HepG2 (cell line): Measurements from ENCODE around the gene GNG4. TPM values are rescaled to one million over a fixed set of nuclear protein-coding genes. Genes with fewer than 3 reads are reported as not detected.

Experiments used
- ATAC-seq: fragments of 200-7000 bp; cut with Tn5 transposase; 3 replicates; pipeline ENCODE4 v1.9.1; 2020; ENCODE audit warnings: mild to moderate bottlenecking, moderate library complexity
- BruUV-seq: library from RNA; stranded (reverse); fragments of 400-500 nt; replicated peaks from 2 replicates; lab custom pipeline; 2021; lab: Mats Ljungman, UMichigan
- CTCF ChIA-PET: fragments of 300-600 bp; formaldehyde crosslinking; extraction: SDS; loops from one replicate; lab custom pipeline; 2021; ENCODE audit warnings: low total read pairs, inconsistent platforms, low intra/inter-chr PET ratio; lab: Yijun Ruan, JAX
- POLR2A ChIA-PET: fragments of 350-600 bp; sonication (Branson Sonifier 250); formaldehyde crosslinking; loops from one replicate; lab custom pipeline; 2020; ENCODE audit warnings: antibody characterized with exemption, inconsistent platforms; lab: Yijun Ruan, JAX
- DNase-seq: peaks from one replicate; pipeline ENCODE4 v3.0.0-alpha.2; 2015; ENCODE audit warnings: low spot score
- FAIRE-seq: peaks from 3 replicates; lab custom pipeline; 2011; peaks lifted over from hg19 to GRCh38; lab: Jason Lieb, UNC
- H2AFZ ChIP-seq: one replicate; pipeline ENCODE4 v1.6.1; 2011; ENCODE audit warnings: low read length, inconsistent platforms
- H3K27ac ChIP-seq: fragments of 300-600 bp; 3 replicates; pipeline ENCODE4 v1.8.0; 2011; ENCODE audit warnings: mixed run types, mild to moderate bottlenecking, mixed read lengths, low read length, inconsistent platforms; ENCODE audit not compliant: insufficient read depth; ENCODE audit errors: extremely low read length
- H3K27me3 ChIP-seq, 2 experiments: fragments of 200-600 bp in 1 of 2; 2 replicates in 1 of 2; 3 replicates in 1 of 2; pipeline versions ENCODE4 v1.6.0 to v1.8.0; 2011; ENCODE audit warnings: low read length in 2 of 2, mild to moderate bottlenecking in 2 of 2, moderate library complexity in 2 of 2, inconsistent platforms in 1 of 2; ENCODE audit not compliant: insufficient read depth in 2 of 2, control insufficient read depth in 1 of 2
- H3K36me3 ChIP-seq, 2 experiments: fragments of 200-600 bp in 1 of 2; replicated peaks in 1 of 2; 2 replicates in 1 of 2; 3 replicates in 1 of 2; pipeline versions ENCODE4 v1.5.1 to v1.8.0; 2011; ENCODE audit warnings: low read length in 2 of 2, inconsistent platforms in 1 of 2; ENCODE audit not compliant: insufficient read depth in 2 of 2, control insufficient read depth in 1 of 2
- H3K4me1 ChIP-seq: 2 replicates; pipeline ENCODE4 v1.5.1; 2012; ENCODE audit warnings: low read length, inconsistent platforms; ENCODE audit not compliant: insufficient read depth
- H3K4me2 ChIP-seq: 2 replicates; pipeline ENCODE4 v1.6.0; 2011; ENCODE audit warnings: low read depth, low read length, inconsistent platforms
- H3K4me3 ChIP-seq, 3 experiments: fragments of 200-600 bp in 1 of 3; sonication (generic), shearing (Covaris generic) in 1 of 3; replicated peaks in 1 of 3; 2 replicates each; pipeline ENCODE4 v1.5.1; 2011 to 2016; ENCODE audit warnings: low read length in 3 of 3, inconsistent platforms in 2 of 3, low read depth in 2 of 3, mild to moderate bottlenecking in 2 of 3, control low read depth in 1 of 3, mixed read lengths in 1 of 3; ENCODE audit not compliant: insufficient read depth in 1 of 3
- H3K79me2 ChIP-seq: one replicate; pipeline ENCODE4 v1.6.1; 2011; ENCODE audit warnings: low read length, inconsistent platforms; ENCODE audit not compliant: insufficient read depth
- H3K9ac ChIP-seq: 2 replicates; pipeline ENCODE4 v1.6.0; 2011; ENCODE audit warnings: mild to moderate bottlenecking, low read depth, low read length, inconsistent platforms; ENCODE audit not compliant: insufficient read depth
- H3K9me3 ChIP-seq: 2 replicates; pipeline ENCODE4 v1.5.1; 2012; ENCODE audit warnings: mild to moderate bottlenecking, low read length
- H4K20me1 ChIP-seq: 2 replicates; pipeline ENCODE4 v1.6.0; 2011; ENCODE audit warnings: inconsistent platforms, mild to moderate bottlenecking, low read length, moderate library complexity; ENCODE audit not compliant: insufficient read depth
- ARHGAP35 ChIP-seq: sonication (generic); formaldehyde crosslinking; IDR thresholded peaks from 2 replicates; pipeline ENCODE4 v1.9.0; 2022; ENCODE audit warnings: mild to moderate bottlenecking, inconsistent platforms, moderate library complexity, missing genetic modification reagents, borderline replicate concordance
- KDM5A ChIP-seq: fragments of 200-600 bp; sonication (generic); IDR thresholded peaks from 2 replicates; pipeline ENCODE4 v1.7.0; 2018; ENCODE audit warnings: antibody characterized with exemption, mild to moderate bottlenecking, low read length, borderline replicate concordance
- NFE2 ChIP-seq: sonication (generic); formaldehyde crosslinking; IDR thresholded peaks from 2 replicates; pipeline ENCODE4 v1.4.0; 2020; ENCODE audit warnings: missing genetic modification reagents
- ZNF10 ChIP-seq: sonication (generic); formaldehyde crosslinking; IDR thresholded peaks from 2 replicates; pipeline ENCODE4 v1.4.0; 2020; ENCODE audit warnings: mild to moderate bottlenecking, low read depth, missing genetic modification reagents, borderline replicate concordance
- ZNF672 ChIP-seq: sonication (generic); formaldehyde crosslinking; IDR thresholded peaks from 2 replicates; pipeline ENCODE4 v1.8.1; 2022; ENCODE audit warnings: missing genetic modification reagents
- WGBS: methylation state at CpG from one replicate; pipeline ENCODE4 v1.1.6; 2017; ENCODE audit warnings: low lambda C conversion rate; 5-methylcytosine and 5-hydroxymethylcytosine counted together
- in situ Hi-C: cut with HindIII; loops from 2 replicates; pipeline ENCODE4 v1.10.0; 2017; ENCODE audit warnings: low pct_unique_long_range_greater_than_20kb; ENCODE audit not compliant: extremely low pct_ligation_motif_present
- intact Hi-C: fragments of 100-400 bp; cut with micrococcal nuclease; formaldehyde crosslinking; loops from one replicate; pipeline ENCODE4 v1.10.0; 2022; ENCODE audit not compliant: unreplicated experiment
- polyA plus RNA-seq, 8 experiments: library from polyadenylated mRNA; depleted of rRNA in 3 of 8; stranded (reverse) in 7 of 8; unstranded in 1 of 8; fragments of >200 nt; fragmentation: Illumina TruSeq in 4 of 8; extraction: Trizol in 4 of 8; gene quantifications; 2 replicates each; pipeline versions ENCODE4 v1.2.1 to v1.2.3, GENCODE V29; 2011 to 2016; ENCODE audit warnings: low read depth in 4 of 8, missing spikeins in 1 of 8, mixed read lengths in 1 of 8; ENCODE audit not compliant: insufficient read depth in 1 of 8
- total RNA-seq, 5 experiments: library from RNA; depleted of rRNA; stranded (reverse); fragments of >200 nt; fragmentation: Illumina TruSeq; extraction: Trizol; gene quantifications; 2 replicates each; pipeline ENCODE4 v1.2.3, GENCODE V29; 2016; ENCODE audit warnings: low read depth in 1 of 5
- TF ChIP-seq, protein P1 (sequence below): fragments of 450-650 bp; IDR thresholded peaks from 2 replicates; pipeline ENCODE4 v1.6.1; 2016

Gene GNG4
- total and polyA plus RNA-seq, 2 of the 13 experiments (the other 11 are each of a cell fraction or from before 2014, with no cell fraction given) = 27.1 to 69.5 TPM

- Histone ChIP-seq H3K4me2 (no peak overlapping the region), H2AFZ (no peak overlapping the region), H4K20me1 (no peaks in the 10 kb centered on the region), H3K9ac (no peak overlapping the region), H3K27ac (no peak overlapping the region), H3K79me2 (no peaks in the 10 kb centered on the region), H3K4me1 (no peaks in the 10 kb centered on the region), H3K36me3 (peaks cover 8 to 19% of the 10 kb centered on the region in 2 experiments)
- ChIA-PET POLR2A (no interaction called here), CTCF (no interaction called here)
- FAIRE-seq = no peak
- 98% methylated on average over 7 of the region's 8 CpGs for WGBS
- ATAC-seq = no peak
- BruUV-seq = no TSS peak
- TF ChIP-seq ZNF672 (CRISPR knock-in tag) (no peak), ZNF10 (CRISPR knock-in tag) (no peak)
- TF ChIP-seq, all 625 proteins: peak for 0
- intact Hi-C loops = no loop called here
- in situ Hi-C loops = no loop called here
- no peaks in the 10 kb centered on the region for H3K27me3 ChIP-seq
- no peak overlapping the region for H3K4me3 ChIP-seq
- DNase-seq = no peak
- no peaks in the 10 kb centered on the region for H3K9me3 ChIP-seq
Observed at GRCh38 chr1:235566084-235566483, 83.5 kb downstream of the GNG4 start.

- no peak for ATAC-seq
- 100% methylated on average over 1 of the region's 1 CpG for WGBS
- no TSS peak for BruUV-seq
- H3K4me2 ChIP-seq = no peak overlapping the region
- no peaks in the 10 kb centered on the region for H3K79me2 ChIP-seq
- H2AFZ ChIP-seq = no peak overlapping the region
- TF ChIP-seq NFE2 (CRISPR knock-in tag) = no peak
- no peak for TF ChIP-seq KDM5A
- no peak for TF ChIP-seq ARHGAP35
- TF ChIP-seq, protein P1, sequence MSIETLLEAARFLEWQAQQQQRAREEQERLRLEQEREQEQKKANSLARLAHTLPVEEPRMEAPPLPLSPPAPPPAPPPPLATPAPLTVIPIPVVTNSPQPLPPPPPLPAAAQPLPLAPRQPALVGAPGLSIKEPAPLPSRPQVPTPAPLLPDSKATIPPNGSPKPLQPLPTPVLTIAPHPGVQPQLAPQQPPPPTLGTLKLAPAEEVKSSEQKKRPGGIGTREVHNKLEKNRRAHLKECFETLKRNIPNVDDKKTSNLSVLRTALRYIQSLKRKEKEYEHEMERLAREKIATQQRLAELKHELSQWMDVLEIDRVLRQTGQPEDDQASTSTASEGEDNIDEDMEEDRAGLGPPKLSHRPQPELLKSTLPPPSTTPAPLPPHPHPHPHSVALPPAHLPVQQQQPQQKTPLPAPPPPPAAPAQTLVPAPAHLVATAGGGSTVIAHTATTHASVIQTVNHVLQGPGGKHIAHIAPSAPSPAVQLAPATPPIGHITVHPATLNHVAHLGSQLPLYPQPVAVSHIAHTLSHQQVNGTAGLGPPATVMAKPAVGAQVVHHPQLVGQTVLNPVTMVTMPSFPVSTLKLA = peak; percentile 96
- ChIA-PET CTCF (no interaction called here), POLR2A (no interaction called here)
- no peak overlapping the region for H3K4me3 ChIP-seq
- no peaks in the 10 kb centered on the region for H3K9me3 ChIP-seq
- H3K36me3 ChIP-seq = peaks cover 5 to 25% of the 10 kb centered on the region in 2 experiments
- H4K20me1 ChIP-seq = no peaks in the 10 kb centered on the region
- no peak for FAIRE-seq
- no peak overlapping the region for H3K27ac ChIP-seq
- H3K27me3 ChIP-seq = no peaks in the 10 kb centered on the region
- H3K4me1 ChIP-seq = no peaks in the 10 kb centered on the region
- intact Hi-C loops (no loop called here), in situ Hi-C loops (no loop called here)
- no peak overlapping the region for H3K9ac ChIP-seq
- DNase-seq = no peak
Observed at GRCh38 chr1:235563513-235564061, 86.0 kb downstream of the GNG4 start.
